ENCODE data around the gene SUGP1.

DNA sequence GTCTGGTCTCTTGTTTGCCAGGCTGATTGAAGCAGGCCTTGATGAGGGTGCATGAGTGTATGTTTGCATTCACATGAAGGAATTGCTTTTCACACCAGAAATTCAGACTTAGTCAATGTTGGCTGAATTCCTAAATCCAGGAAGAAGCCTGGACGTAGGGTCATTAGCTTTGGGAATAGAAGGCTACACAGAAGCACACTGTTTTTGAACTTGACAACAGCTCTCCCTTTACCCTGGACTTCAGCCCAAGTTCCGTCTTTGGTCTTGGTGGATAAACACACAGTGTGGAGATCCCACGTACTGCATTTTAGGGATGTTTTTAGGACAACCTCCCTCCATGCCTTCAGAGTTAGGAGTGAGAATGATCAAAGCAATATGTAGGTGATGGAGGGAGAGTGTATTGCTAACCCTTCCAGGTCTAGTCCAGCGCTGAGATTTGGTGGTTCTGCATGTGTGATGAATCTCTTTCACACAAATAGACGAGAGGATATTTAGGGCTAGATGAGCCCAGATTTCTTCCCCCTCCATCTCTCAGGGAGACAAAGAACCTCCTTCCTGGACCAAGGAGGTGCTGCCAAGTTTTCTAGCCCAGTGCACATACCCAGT lies 70.0 kb downstream of the SUGP1 start:
- TF ChIP-seq, protein P1, sequence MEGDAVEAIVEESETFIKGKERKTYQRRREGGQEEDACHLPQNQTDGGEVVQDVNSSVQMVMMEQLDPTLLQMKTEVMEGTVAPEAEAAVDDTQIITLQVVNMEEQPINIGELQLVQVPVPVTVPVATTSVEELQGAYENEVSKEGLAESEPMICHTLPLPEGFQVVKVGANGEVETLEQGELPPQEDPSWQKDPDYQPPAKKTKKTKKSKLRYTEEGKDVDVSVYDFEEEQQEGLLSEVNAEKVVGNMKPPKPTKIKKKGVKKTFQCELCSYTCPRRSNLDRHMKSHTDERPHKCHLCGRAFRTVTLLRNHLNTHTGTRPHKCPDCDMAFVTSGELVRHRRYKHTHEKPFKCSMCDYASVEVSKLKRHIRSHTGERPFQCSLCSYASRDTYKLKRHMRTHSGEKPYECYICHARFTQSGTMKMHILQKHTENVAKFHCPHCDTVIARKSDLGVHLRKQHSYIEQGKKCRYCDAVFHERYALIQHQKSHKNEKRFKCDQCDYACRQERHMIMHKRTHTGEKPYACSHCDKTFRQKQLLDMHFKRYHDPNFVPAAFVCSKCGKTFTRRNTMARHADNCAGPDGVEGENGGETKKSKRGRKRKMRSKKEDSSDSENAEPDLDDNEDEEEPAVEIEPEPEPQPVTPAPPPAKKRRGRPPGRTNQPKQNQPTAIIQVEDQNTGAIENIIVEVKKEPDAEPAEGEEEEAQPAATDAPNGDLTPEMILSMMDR (conservative IDR thresholded peaks at IDR 0.05; ENCODE audit: low read depth, low read length), result no peak
- no peak for TF ChIP-seq EZH2 (IDR thresholded peaks at IDR 0.05; ENCODE audit: borderline replicate concordance, low read depth, low read length, poor library complexity, severe bottlenecking)
